Kidney tubule cell (primary cell): ENCODE results near the gene FBXW10B.
A peak's percentile ranks its signal among the peaks of the same experiment; 100 is the strongest.
"Not testable (repeated sequence)": the region's sequence is repeated elsewhere in the genome, so short reads cannot be mapped to it uniquely, and the experiment has no call there.

Experiments
- DNase-seq: peaks from one replicate; pipeline ENCODE4 v3.0.0-alpha.2; 2018; ENCODE audit warnings: low spot score

The FBXW10B gene

GRCh38 chr17:15642014-15642413 lies 22.5 kb upstream of the FBXW10B start:
- not testable (repeated sequence) for DNase-seq

- not testable (repeated sequence) for DNase-seq
Observed at GRCh38 chr17:15630930-15631453, 11.5 kb upstream of the FBXW10B start.

GRCh38 chr17:15629991-15630390 lies 10.5 kb upstream of the FBXW10B start:
- not testable (repeated sequence) for DNase-seq

DNA sequence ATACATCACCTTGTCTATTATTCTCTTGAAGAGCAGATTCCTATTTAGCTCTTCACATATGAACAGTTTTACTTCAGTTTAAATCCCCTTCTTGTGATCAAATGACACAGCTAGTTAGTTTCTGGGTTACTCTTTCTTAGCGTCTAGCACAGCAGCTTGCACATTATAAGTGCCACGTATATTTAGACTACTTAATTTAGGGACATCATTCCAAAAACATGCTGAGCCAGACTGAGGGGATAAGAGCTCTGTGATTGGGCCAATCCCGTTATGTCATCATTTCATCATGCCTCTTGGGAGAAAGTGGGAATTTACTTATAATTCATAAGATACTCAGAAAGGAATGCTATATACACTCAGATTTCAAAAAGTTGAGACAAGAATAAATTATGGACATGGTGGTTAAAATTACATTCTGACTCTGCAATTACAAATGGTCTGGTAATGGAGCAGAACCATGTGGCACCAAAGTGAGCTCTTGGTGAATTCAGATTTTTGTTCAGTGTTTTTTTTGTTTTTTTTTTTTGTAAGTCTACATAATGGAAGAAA lies 4.2 kb upstream of the FBXW10B start:
- DNase-seq, result not testable (repeated sequence)

DNA sequence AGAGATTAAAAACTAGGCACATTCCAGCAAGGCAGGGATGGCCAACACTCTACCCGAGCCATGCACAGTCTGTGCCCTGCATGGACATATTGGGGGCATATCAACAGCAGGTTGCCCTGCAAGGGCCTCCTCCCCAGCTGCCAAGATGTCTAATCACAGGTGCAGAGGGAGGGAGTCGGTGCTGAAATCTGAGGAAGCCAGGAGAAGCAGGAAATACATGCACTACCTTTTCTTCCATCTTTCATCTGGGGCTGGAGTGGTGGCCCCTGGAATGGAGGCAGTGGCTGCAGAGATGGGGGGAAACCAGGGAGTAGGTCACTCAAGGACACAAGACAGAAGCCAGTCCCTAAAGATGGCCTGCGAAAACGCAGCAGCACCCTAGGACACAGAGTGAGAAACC lies 3.8 kb upstream of the FBXW10B start:
- DNase-seq, result not testable (repeated sequence)

DNA sequence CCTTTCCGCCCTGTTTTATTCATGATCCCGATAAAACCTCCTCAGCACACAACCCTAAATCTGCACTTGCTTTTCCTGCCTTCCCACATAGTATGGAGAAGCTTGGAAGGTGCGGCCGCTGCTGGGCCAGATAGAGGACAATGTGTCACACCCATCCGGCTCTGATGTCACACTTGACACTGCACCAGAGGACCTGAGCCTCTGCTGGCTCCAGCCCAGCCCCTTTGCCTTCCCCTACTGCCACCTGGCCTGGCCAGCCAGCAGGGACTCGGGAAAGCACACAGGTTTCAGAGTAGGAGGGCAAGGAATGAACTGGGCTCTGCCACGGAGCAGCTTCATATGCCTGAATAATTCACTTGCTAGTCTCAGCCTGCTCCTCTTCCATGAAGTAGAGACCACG lies 2.6 kb upstream of the FBXW10B start:
- DNase-seq, result not testable (repeated sequence)

- not testable (repeated sequence) for DNase-seq
Observed at GRCh38 chr17:15616828-15617227, 2.7 kb downstream of the FBXW10B start.

DNA sequence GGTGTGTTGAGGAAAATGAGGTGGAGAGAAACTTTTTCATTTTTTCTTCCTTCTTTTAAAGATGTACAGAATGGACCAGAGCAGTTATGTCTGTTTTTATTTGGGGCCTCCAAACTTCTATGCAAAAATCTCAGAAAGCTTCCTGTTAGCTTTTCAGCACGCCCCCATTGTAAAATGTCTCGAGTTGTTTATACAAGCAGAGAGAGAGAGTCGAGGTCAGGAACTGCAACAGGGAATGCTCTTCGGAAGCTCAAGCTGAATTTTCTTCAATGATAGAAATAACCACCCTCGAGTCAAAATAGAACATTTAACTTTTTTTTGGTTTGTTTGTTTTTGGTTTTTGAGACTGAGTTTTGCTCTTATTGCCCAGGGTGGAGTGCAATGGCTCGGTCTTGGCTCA lies 3.7 kb downstream of the FBXW10B start:
- not testable (repeated sequence) for DNase-seq

- DNase-seq, result not testable (repeated sequence)
Observed at GRCh38 chr17:15613111-15613510, 6.4 kb downstream of the FBXW10B start.

DNA sequence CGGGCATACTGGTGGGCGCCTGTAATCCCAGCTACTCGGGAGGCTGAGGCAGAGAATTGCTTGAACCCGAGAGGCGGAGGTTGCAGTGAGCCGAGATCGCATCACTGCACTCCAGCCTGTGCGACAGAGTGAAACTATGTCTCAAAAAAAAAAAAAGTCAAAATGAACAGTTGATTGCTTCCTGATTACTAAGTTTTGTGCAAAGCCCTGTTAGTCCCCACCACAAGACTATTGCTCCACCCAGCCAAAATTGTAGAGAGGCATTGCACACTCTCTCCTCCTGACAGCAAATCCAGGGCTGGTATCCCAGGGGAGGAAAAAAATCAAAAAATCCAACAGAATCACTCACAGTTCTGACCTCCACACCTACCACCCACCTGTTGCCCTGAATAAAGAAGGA lies 26.5 kb downstream of the FBXW10B start:
- not testable (repeated sequence) for DNase-seq

DNA sequence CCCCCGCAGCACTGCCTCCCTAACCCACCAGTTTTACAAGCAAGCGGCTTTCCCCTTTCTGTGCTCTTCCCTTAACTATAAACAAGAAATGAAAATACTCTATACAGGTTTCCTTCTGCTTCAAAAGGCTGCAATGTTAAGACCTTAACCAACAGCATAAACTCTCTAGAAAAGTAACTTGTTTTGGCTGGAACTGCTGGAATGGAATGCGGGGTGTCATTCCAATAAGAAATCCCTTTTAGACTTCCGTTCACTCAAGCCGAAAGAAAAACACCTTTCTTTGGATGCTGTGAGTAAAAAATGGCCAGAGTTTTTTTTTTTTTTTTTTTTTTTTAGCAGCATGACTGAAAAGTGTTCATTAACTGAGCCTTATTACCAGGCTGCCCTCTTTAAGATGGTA lies 27.5 kb downstream of the FBXW10B start:
- not testable (repeated sequence) for DNase-seq

- DNase-seq, result not testable (repeated sequence)
Observed at GRCh38 chr17:15590844-15591243, 28.7 kb downstream of the FBXW10B start.

GRCh38 chr17:15589544-15590536 lies 29.7 kb downstream of the FBXW10B start:
- not testable (repeated sequence) for DNase-seq

DNA sequence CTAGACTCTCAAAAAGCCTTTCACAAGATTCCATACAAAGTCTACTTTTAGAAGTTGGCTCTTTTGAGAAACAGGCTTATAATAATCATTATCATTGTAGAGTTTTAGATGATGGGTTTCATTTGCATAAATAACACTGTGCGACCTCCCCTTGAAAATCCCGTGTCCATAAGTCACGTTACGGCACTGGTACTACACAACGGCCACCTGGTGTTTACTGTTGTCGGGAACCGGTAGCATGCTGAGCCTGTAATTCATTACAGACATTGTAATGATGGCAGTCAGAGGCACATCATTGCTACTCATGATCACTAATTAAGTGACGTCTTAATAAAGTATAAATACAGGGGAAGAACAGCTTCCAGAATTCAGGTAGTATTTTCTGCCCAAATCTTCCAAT lies 31.5 kb downstream of the FBXW10B start:
- DNase-seq, result not testable (repeated sequence)

DNA sequence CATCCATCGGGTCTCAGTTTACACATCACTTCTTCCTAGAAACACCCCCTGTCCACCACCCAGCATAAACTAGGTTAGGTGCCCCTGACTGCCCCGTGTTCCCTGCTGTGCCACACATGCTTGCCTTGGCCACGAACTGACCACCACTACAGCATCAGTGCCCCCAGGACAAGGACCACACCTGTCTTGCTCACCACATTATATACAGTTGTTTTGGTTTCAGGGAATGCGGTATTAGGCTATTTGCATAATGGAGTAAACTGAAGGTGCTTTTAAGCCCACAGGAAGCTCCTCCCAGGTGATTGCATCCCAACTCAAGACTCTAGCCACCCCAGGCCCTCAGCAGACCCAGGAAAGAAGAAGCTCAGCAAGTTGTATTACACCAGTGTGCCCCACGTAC lies 36.2 kb downstream of the FBXW10B start:
- not testable (repeated sequence) for DNase-seq

GRCh38 chr17:15581462-15581861 lies 38.0 kb downstream of the FBXW10B start:
- not testable (repeated sequence) for DNase-seq

DNA sequence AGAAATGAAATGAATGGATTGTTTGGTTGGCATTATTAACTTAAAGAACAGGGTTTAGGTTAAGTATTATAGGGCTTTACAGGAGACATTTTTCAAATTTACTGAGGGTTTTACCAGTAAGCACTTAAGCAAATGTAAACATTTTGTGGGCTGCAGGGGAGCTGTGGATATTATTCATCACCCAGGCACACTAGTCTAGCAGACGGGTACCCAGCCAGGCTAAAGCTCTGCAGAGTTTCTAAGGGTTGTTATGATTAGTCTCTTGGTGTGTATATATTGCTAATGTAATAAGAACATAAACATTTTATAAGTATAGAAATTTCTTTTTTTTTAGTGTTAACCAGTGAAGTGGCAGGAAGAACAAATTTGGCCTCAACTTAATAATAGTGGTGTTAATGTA lies 42.7 kb downstream of the FBXW10B start:
- not testable (repeated sequence) for DNase-seq

DNA sequence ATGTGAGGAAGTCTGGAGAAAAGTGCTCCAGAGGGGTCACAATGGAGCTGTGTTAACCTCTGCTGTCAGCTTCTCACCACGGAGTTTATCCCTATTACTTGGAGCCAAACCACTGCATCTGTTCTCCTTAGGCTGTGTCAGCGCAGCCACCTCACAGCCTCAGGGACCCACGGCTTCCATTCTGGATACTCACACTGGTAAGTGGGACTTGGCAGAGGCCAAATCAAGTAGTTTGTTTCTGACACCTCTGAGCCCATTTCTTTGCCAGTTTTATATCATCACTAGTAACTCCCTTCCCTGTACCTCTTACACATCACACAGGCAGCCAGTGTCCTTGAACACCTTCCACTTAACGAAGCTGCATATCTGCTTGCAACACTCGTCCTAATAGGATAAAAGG lies 44.8 kb downstream of the FBXW10B start:
- not testable (repeated sequence) for DNase-seq

DNA sequence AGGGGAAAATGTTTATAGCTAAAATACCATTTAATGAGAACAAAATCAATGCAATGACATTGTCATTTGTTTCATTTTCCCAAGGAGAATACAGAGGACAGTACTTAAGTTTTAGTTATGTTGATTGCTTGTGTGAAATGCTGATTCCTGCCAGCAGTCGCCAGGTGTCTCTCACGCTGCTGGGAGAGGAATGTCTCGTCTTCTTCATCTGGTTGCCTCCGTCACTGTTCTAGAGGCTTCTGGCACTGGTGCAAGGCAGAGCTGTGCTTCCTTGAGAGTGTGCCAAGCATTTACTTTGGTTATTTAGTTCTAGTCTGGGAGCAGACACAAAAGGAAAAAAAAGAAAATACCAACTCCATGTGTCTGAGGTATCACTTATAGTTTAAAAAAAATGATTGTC lies 45.6 kb downstream of the FBXW10B start:
- DNase-seq, result peak; percentile 37
